GM19035 (cell line): ENCODE measurements around the gene CCDC187.

Source experiments
- ATAC-seq: cut with Tn5 transposase; IDR thresholded peaks from one replicate; pipeline ENCODE4 v1.9.1; 2021; ENCODE audit not compliant: unreplicated experiment

Gene CCDC187

GRCh38 chr9:136312436-136312835 is 8.5 kb upstream of the CCDC187 start:
- no peak for ATAC-seq

- no peak for ATAC-seq
Observed at GRCh38 chr9:136312009-136312375, 8.1 kb upstream of the CCDC187 start.

GRCh38 chr9:136311051-136312008 is 7.4 kb upstream of the CCDC187 start:
- no peak for ATAC-seq

- no peak for ATAC-seq
Observed at GRCh38 chr9:136310273-136311030, 6.6 kb upstream of the CCDC187 start.

GRCh38 chr9:136309806-136310220 is 5.9 kb upstream of the CCDC187 start:
- ATAC-seq = no peak

- ATAC-seq = no peak
Observed at GRCh38 chr9:136309101-136309801, 5.4 kb upstream of the CCDC187 start.

- ATAC-seq = no peak
Observed at GRCh38 chr9:136308702-136309053, 4.8 kb upstream of the CCDC187 start.

- no peak for ATAC-seq
Observed at GRCh38 chr9:136308006-136308701, 4.3 kb upstream of the CCDC187 start.

- ATAC-seq = no peak
Observed at GRCh38 chr9:136307215-136307750, 3.4 kb upstream of the CCDC187 start.

GRCh38 chr9:136306211-136307208 is 2.6 kb upstream of the CCDC187 start:
- ATAC-seq = no peak

GRCh38 chr9:136305804-136306203 is 1.9 kb upstream of the CCDC187 start:
- ATAC-seq = no peak

- no peak for ATAC-seq
Observed at GRCh38 chr9:136304981-136305380, 1.1 kb upstream of the CCDC187 start.

- no peak for ATAC-seq
Observed at GRCh38 chr9:136304456-136304855, 562 bp upstream of the CCDC187 start.

GRCh38 chr9:136303066-136303824 is 649 bp downstream of the CCDC187 start:
- ATAC-seq = no peak

GRCh38 chr9:136302527-136302926 is 1.4 kb downstream of the CCDC187 start:
- ATAC-seq = no peak

GRCh38 chr9:136300866-136301265 is 3.0 kb downstream of the CCDC187 start:
- ATAC-seq = no peak

GRCh38 chr9:136300016-136300545 is 3.8 kb downstream of the CCDC187 start:
- no peak for ATAC-seq

GRCh38 chr9:136299541-136299940 is 4.4 kb downstream of the CCDC187 start:
- no peak for ATAC-seq
